Left hindlimb (tissue), 1 donor: Measurements from ENCODE around the gene APOB.

ENCODE experiments used
- DNase-seq: peaks from one replicate; pipeline ENCODE4 v3.0.0-alpha.2; 2018

APOB gene

GRCh38 chr2:21014364-21015280 lies 29.3 kb downstream of the APOB start:
- no peak for DNase-seq

DNA sequence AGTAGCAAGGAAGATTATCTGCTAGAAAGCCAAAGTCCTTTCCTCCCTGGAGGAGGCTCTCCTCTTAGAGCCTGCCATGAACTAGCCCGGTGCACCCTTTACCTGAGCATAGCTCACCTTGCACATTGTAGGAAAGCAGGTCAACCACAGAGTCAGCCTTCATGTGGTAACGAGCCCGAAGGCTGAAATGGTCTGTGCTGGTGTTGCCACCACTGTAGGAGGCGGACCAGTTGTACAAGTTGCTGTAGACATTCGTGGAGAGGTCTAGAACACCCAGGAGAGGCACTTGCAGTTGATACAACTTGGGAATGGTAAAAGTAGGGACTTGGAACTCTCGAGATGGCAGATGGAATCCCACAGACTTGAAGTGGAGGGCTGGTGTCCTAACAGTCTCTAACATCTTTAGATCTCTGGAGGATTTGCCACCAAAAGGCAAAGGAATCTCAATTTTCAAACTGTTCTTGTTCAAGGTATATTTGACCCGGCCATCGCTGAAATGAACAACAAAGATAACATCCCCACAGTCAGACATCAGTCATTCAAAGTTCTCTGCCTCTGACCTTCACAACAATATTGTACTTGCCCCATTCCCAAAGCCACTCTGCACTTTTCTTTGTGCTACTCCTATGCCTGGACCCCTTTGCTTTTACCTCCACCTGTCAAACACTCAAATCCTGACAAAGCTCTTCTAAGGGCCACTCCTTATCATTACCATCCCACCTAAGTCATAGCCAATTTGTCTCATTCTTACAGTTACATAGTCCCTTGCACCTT lies 30.6 kb downstream of the APOB start:
- no peak for DNase-seq

GRCh38 chr2:21012557-21012937 lies 31.3 kb downstream of the APOB start:
- DNase-seq = no peak

DNA sequence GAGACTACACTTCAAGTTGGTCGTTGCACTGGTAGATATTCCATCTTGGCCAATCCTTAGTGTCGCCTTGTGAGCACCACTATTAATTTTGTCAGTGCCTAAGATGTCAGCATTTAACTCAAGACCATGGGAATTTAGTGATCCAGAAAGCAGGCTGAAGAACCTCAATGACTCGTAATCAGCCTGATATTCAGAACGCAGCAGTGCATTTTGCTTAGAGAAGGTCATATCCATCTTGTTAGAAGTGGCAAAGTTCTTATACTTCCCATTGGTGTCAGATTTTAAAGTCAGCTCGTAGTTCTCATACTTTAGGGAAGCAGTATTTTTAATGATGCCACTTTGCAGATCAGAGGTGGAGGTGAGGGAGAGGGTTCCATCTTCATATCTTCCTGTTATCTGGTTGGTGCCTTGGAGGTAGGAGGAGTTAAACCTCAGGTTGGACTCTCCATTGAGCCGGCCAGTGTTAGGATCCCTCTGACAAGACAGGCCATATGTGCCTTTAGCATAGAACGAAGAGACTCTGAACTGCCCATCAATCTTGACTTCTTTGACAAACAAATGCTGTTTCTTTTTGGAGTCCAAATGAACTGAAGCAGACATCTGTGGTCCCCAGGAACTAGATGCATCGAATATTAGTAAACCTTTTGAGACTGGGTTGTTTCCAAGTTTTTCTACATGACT lies 31.9 kb downstream of the APOB start:
- DNase-seq = no peak

- no peak for DNase-seq
Measured at GRCh38 chr2:21011453-21011852, 32.4 kb downstream of the APOB start.

DNA sequence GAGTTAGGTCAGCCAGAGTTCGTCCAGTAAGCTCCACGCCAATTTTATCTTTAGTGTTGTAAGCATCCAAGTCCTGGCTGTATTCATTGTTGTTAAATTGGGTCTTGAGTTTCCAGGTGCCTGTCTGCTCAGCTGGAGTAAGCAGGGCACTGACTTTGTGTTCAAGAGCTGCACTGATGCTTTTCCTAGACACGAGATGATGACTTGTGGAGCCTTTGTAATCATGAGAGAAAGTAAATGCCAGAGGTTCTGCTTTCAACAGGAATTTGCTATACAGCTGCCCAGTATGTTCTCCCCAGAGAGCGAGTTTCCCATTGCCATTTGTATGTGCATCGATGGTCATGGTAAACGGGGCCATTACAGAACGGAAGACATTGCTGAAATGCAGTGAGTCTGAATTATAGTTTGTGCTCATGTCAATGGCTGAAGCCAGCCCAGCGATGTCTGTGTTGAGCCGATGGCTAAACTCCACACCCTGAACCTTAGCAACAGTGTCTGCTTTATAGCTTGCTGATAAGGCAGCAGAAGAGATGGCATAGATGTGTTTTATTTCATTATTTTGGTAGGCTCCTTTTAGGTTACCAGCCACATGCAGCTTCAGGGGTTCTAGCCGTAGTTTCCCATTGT lies 32.9 kb downstream of the APOB start:
- no peak for DNase-seq

DNA sequence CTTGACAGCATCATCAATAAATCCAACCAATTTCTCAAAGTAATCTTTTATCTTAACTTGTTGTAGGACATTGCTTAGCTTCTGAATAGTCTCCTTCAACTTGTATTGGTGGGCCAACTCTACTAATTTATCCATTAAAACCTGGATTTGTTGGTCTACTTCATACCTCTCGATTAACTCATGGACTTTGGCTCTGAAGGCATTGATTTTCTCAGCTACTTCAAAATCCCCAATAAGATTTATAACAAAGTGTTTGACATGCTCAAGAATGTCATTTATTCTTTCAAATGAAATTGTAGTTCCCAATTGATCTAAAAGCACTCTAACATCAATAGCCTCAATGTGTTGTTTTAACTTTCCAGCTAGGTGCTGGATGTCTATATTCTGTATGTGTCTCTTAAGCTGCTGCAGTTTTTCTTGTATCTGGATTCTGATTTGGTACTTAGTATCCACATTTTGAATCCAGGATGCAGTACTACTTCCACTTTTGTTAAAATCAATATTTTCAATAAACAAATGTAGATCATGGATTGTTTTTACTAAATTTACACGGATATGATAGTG lies 34.1 kb downstream of the APOB start:
- DNase-seq = no peak

- no peak for DNase-seq
Measured at GRCh38 chr2:21008790-21009661, 34.8 kb downstream of the APOB start.

GRCh38 chr2:21008014-21008789 lies 35.7 kb downstream of the APOB start:
- DNase-seq = no peak

DNA sequence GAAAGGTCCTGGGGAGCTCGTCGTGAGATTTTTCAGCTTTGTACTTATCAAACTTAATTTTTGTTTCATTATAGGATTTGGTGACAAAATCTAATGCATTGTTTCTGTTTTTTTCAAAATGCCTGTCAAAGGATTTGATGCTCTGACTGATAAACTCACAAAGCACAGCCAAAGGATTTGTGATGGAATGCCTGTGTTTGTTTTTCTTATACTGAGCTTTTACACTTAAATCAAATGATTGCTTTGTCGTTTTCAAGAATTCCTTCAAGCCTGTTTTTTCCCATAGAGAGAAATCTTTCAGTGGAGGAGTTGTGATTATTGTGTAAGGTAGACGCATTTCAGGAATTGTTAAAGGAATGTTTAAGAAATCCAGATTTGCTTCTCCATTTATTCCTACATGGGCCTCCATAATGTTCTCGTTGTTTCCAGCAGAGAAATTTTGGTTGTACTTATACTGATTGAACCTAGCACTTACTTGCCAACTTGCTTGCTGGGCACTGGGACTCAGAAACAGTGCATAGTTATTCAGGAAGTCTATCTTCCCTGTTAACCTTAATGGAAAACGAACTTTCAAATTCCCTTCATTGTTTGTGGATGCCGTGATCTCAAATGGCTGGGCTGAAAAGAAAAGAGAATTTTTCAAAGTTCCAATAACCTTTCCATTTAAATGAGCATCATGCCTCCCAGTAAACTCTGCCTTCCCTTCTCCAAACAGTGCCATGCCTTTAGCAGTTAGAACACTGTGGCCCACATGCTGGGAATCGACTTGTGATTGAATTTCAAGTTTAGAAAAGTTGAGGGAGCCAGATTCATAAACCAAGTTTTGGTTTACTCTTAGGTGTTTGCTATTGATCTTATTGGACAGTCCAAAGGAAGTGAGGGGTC lies 36.5 kb downstream of the APOB start:
- DNase-seq = no peak

DNA sequence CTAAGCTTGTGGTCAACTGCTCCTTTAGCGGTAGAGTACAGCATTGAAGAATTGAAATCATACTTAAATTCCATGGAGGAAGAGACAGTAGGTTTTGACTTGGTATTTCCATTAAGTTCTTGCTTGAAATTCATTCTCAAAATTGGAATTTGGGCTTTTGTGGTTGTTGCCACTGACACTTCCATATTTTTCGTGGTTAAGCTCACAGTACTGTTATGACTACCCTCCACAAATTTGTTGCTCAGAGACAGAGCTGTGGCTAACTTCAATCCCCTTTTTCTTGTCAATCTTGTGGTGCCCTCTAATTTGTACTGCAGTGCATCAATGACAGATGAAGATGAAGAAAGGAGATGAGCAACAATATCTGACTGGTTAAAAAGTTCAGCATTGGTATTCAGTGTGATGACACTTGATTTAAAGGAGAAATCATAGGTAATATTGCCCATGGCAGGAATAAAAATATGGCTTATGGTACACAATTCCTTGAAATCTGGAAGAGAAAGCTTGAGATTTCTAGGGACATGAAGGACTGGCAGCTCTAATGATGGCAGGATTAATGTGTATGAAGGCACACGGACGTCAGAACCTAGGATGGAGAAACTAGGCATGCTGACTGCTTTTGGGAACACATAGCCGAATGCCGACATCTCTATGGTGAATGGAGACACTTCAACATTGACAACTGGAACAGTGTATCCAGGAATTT lies 37.3 kb downstream of the APOB start:
- DNase-seq = no peak

GRCh38 chr2:21005700-21006422 lies 38.0 kb downstream of the APOB start:
- no peak for DNase-seq

DNA sequence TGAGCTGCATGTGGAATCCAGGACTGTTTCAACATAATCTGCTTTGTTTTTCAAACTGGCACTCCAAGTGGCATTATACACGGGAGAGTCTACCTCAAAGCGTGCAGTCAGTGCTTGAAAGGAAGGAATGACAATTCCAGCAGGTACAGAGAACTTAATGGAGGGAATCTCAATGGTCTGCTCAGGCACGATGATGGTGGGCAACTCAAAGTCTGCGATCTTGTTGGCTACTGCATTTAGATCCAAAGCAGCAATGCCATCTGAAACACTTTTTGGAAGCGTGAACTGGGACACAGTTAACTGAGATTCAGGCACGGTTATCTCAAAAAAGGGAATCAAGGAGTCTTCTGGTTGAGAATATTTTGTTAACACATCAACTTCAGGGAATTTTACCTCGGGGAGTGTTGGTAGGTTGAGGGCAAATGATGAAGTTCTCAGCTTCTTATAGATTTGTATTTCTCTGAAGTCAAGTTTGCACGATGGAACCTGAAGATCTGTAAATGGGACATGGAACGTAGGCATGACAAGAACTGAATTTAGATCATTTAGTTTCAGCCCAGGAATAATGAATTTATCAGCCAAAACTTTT lies 38.7 kb downstream of the APOB start:
- no peak for DNase-seq

DNA sequence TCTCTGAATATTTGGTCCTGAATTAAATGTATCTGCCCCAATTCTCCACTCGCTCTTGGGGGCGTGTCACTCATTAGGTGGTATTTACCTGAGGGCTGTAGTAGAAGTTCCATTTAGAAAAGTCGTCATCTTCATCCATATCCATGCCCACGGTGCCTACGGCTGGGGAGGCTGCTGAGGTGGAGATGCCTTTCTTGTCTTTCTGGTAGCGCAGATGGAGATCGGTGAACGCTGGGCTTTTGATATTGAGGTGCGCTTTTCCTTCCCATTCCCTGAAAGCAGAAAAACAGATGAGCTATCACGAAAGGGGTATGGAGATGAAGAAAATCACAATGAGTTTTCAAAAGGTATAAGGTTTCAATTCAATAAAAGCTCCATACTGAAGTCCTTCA lies 39.7 kb downstream of the APOB start:
- DNase-seq = no peak

DNA sequence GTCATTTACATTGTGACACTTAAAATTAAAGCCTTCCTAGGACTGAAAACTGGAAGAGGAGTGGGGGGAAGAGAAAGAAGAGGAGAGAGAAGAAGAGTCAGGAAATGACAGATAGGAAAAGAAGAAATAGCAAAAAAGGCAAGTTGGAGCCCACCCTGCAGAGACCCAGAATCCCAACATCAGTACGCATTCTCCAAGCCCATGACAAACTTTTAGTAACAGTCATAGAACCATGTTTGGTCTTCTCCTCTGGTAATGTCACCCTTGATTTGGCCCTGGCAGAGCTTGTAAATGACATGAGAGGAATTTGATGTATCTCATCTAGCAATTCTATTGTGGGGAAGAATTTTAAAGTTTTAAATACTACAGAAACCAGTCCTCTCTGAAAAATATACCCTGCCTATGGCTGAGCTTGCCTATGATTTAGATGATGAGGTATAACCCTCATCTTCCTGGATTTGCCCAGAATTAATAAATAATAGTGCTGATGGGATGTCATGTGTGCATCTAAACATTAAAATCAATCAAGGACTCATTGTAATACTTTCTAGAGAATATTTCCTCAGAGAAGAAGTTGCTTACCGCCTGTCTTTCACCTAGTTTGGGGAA lies 40.2 kb downstream of the APOB start:
- no peak for DNase-seq

DNA sequence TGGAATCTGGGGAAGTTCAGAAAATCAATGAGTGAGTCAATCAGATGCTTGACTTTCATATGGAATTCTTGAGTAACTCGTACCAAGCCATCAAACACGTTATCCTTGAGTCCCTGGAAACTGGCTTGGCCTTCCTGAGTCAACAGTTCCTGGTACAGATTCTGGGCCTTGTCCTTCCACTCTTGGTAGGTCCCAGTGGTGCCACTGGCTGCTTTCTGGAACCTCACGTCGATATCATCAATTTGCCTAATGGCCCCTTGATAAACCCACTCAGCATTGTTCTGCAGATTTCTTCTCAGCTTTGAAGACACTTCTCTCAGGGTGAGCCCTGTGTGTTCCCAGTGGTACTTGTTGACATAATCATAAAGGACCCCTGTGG lies 41.1 kb downstream of the APOB start:
- DNase-seq = no peak

DNA sequence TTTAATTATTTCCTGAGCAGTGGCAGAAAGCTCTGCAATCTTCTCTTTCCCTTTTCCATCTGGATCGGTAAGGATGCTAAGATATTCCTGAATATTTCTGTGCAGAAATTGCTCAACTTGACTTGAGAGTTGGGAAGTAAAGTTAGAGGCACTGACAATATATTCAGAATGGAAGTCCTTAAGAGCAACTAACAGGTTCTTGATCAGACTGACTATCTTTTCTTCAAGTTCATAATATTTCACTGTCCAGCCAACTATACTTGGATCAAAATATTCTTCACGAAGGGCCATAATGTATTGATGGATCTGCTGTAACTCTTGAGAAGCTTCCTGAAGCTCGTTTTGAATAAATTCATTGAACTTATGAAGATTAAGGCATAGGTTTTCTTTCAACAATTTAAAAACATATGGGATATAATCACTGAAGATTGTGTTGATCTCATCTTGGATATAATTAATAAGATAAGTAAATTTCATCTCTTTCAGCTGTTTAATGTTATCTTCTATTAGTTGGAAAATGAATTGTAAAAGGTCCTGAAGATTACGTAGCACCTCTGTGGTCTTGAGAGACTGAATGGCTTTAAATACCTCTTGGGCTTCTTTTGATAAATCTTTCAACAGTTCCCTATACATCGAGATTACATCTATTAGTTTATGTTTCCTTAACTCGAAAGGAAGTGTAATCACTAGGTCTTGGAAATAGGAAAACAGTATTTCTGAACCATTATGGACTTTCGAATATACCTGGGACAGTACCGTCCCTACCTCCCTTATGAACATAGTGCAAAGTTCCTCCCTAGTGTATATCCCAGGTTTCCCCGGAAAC lies 41.7 kb downstream of the APOB start:
- no peak for DNase-seq
